GM13977 (cell line): ENCODE measurements around the gene MON2.

ENCODE experiments used
- DNase-seq: peaks from one replicate; pipeline ENCODE4 v3.0.0; 2012; ENCODE audit warnings: low spot score
- CTCF ChIP-seq: IDR thresholded peaks from 2 replicates; pipeline ENCODE4 v1.5.1; 2012; ENCODE audit warnings: mild to moderate bottlenecking, control low read depth; ENCODE audit not compliant: insufficient read depth; ENCODE audit errors: extremely low read depth, missing control alignments
- in situ Hi-C: fragments of 300-500 bp; cut with MboI; formaldehyde crosslinking; loops from one replicate; pipeline ENCODE4 v1.12.0; 2022; ENCODE audit warnings: low sequenced_read_pairs, low pct_unique_long_range_greater_than_20kb, mixed read lengths, inconsistent platforms; ENCODE audit not compliant: unreplicated experiment

The MON2 gene

DNA sequence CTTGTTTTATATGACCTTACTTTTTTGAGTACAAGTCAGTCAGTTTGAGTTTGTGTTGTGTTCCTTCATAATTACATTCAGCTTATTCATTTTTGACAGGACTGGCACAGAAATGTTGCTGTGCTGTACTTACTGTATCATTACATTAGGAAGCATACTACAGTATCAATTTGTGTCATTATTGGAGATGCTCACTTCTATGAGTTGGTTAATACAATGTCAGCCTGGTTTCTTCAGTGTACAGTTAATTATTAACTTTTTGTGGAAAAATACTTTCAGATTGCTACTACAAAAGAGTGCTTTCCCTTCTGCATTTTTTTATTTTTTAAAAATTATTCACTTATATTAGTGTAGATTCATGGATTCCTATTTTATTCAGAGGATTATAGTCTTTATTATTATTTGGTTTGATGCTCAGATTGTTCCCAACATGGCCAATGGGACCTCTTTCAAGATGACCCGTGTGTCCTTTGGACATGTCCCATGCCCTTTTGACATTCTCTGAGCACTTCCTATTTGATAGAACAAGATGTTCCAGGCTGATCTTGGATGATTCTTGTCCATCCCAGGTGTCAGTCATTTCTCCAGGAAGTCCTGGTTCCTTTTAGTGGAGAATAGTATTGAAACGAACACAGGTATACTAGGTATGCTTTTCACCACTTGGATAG, 66.6 kb downstream of the MON2 start:
- no peak for DNase-seq
- no peak for TF ChIP-seq CTCF
- in situ Hi-C loops = no loop called here

- in situ Hi-C loops = no loop called here
- DNase-seq = no peak
These were observed 67.1 kb downstream of the MON2 start for GRCh38 chr12:62533755-62534107.

DNA sequence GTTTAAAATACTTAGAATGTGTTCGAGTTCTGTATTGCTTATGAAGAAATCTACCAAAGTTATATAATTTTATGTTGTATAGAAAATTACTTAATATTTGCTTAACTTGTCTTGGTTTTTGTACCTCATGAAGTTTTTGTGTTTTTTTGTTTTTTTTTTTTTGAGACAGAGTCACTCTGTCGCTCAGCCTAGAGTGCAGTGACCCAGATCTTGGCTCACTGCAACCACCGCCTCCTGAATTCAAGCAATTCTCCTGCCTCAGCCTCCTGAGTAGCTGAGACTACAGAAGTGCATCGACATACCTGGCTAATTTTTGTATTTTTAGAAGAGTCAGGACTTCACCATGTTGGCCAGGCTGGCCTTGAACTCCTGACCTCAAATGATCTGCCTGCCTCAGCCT, 69.9 kb downstream of the MON2 start:
- DNase-seq = no peak
- in situ Hi-C loops = no loop called here
- no peak for TF ChIP-seq CTCF

More at GRCh38 chr12:62533755-62534107, 67.1 kb downstream of the MON2 start:
- TF ChIP-seq CTCF = no peak

DNA sequence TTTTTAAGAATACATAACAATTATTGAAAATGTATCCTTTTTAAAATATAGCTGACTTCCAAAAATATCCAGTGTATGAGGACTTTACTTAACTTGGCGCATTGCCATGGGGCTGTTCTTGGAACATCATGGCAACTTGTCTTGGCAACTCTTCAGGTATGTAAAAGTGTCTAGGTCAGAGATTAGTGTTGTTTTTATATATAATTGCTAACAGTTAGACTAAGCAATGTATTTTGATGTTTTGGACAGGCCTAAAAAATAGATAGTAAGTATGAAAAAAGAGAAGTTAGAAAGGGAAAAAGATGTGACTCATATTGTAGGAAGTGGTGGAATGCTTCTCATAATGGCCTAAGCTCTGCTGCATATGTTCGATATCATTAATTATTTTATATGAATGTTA, 70.9 kb downstream of the MON2 start:
- TF ChIP-seq CTCF = no peak
- DNase-seq = no peak
- in situ Hi-C loops = no loop called here

DNA sequence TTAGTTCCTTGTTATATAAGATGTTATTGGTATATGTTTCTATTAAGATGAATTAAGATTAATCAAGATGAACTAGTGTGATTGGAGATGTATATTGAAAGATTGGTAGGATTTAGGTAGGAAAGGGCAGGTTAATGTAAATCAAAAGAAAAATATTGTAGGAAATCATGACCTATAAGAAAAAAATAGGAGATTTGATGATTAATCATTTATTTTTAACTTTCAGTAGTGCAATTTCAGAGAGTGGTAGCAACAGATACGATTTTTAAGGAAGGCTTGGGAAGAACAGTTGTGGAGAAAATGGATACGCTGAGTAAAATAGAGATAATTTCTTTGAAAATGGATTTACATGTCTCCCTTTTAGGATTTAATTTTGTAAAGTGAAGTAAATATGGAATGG, 73.7 kb downstream of the MON2 start:
- TF ChIP-seq CTCF = no peak
- in situ Hi-C loops = no loop called here
- DNase-seq = no peak

GRCh38 chr12:62542814-62543213, 76.2 kb downstream of the MON2 start:
- TF ChIP-seq CTCF = no peak
- no peak for DNase-seq
- in situ Hi-C loops = no loop called here
